OCI-LY3 (cell line): ENCODE data around the gene ADAM10.
"Not testable (repeated sequence)": the region's sequence is repeated elsewhere in the genome, so short reads cannot be mapped to it uniquely, and the experiment has no call there.

Experiments
- H2AFZ ChIP-seq: fragments of 200-600, 300-600 bp; shearing (Covaris generic); 2 replicates; pipeline ENCODE4 v1.6.0; 2014; ENCODE audit warnings: antibody characterized with exemption, low read depth, low read length
- H3K27ac ChIP-seq: fragments of 200-600, 300-600 bp; sonication (generic); 2 replicates; pipeline ENCODE4 v1.5.1; 2014; ENCODE audit warnings: mild to moderate bottlenecking, low read length, moderate library complexity, mixed read lengths
- H3K27me3 ChIP-seq: fragments of 200-600, 300-600 bp; sonication (generic); 2 replicates; pipeline ENCODE4 v1.6.1; 2014; ENCODE audit warnings: low read depth, low read length, mixed read lengths
- H3K36me3 ChIP-seq: fragments of 200-600, 300-600 bp; sonication (generic); replicated peaks from 2 replicates; pipeline ENCODE3; 2014; ENCODE audit warnings: low read depth, low read length, mixed read lengths
- H3K4me1 ChIP-seq: fragments of 300-600, 200-600 bp; sonication (generic); 2 replicates; pipeline ENCODE4 v1.6.1; 2014; ENCODE audit warnings: low read length, mixed read lengths
- H3K4me2 ChIP-seq: fragments of 200-600, 300-600 bp; sonication (generic); 2 replicates; pipeline ENCODE4 v1.6.1; 2014; ENCODE audit warnings: low read length, mixed read lengths
- H3K4me3 ChIP-seq: fragments of 300-600, 200-600 bp; sonication (generic); 2 replicates; pipeline ENCODE4 v1.5.1; 2014; ENCODE audit warnings: antibody characterized with exemption, mild to moderate bottlenecking, low read length, moderate library complexity
- H3K79me2 ChIP-seq: fragments of 300-600, 200-600 bp; shearing (Covaris generic); 2 replicates; pipeline ENCODE4 v1.6.1; 2014; ENCODE audit warnings: mild to moderate bottlenecking, low read length, mixed read lengths
- H3K9ac ChIP-seq: fragments of 300-600, 200-600 bp; shearing (Covaris generic); 2 replicates; pipeline ENCODE4 v1.6.0; 2014; ENCODE audit warnings: mild to moderate bottlenecking, low read length, moderate library complexity
- H3K9me3 ChIP-seq: fragments of 200-600, 300-600 bp; shearing (Covaris generic); 2 replicates; pipeline ENCODE4 v1.6.1; 2014; ENCODE audit warnings: low read length, mixed read lengths; ENCODE audit not compliant: insufficient read depth
- H4K20me1 ChIP-seq: fragments of 200-600, 300-600 bp; sonication (generic); 2 replicates; pipeline ENCODE4 v1.6.1; 2016; ENCODE audit warnings: low read length, mixed read lengths; ENCODE audit not compliant: insufficient read depth
- CTCF ChIP-seq: fragments of 200-600, 300-600 bp; sonication (generic); IDR thresholded peaks from 2 replicates; pipeline ENCODE4 v1.5.1; 2014; ENCODE audit warnings: antibody characterized with exemption, low read length, low read depth
- EZH2phosphoT487 ChIP-seq: fragments of 200-600 bp; shearing (Covaris generic); IDR thresholded peaks from 2 replicates; pipeline ENCODE4 v1.6.1; 2018; ENCODE audit warnings: antibody characterized with exemption, mixed run types, low read depth

The ADAM10 gene

DNA sequence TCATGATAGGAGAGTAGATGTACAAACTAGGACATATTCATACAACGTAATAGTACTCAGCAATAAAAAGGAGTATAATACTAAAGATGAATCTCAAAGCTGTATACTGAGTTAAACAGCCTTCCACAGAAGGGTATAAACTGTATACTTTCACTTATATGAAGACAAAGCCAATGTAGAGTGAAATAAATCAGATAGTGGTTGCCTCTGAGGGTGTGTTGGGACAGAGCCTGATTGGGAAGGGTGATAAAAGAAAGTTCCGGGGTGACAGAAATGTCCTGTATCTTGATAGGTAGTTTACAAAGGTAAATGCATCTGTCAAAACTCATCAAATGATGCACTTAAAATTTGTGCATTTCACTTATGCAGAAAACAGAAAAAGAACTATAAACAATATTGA is 122.5 kb downstream of the ADAM10 start:
- no peak overlapping the region for H3K4me3 ChIP-seq
- no peak overlapping the region for H2AFZ ChIP-seq
- H3K4me2 ChIP-seq = no peak overlapping the region
- H3K27me3 ChIP-seq = no peaks in the 10 kb centered on the region
- no peaks in the 10 kb centered on the region for H3K79me2 ChIP-seq
- H3K4me1 ChIP-seq = peaks cover 8% of the 10 kb centered on the region
- no peaks in the 10 kb centered on the region for H4K20me1 ChIP-seq
- peaks cover 18% of the 10 kb centered on the region for H3K36me3 ChIP-seq
- H3K27ac ChIP-seq = no peak overlapping the region
- H3K9ac ChIP-seq = no peak overlapping the region
- TF ChIP-seq EZH2phosphoT487 = no peak
- no peak for TF ChIP-seq CTCF
- H3K9me3 ChIP-seq = no peaks in the 10 kb centered on the region

GRCh38 chr15:58626378-58626777 is 123.1 kb downstream of the ADAM10 start:
- H3K27me3 ChIP-seq = no peaks in the 10 kb centered on the region
- no peak overlapping the region for H3K9ac ChIP-seq
- H3K36me3 ChIP-seq = peaks cover 16% of the 10 kb centered on the region
- no peak overlapping the region for H3K27ac ChIP-seq
- peaks cover 8% of the 10 kb centered on the region for H3K4me1 ChIP-seq
- H3K79me2 ChIP-seq = no peaks in the 10 kb centered on the region
- H3K9me3 ChIP-seq = no peaks in the 10 kb centered on the region
- no peaks in the 10 kb centered on the region for H4K20me1 ChIP-seq
- TF ChIP-seq CTCF (no peak), EZH2phosphoT487 (no peak)
- H3K4me2 ChIP-seq = no peak overlapping the region
- no peak overlapping the region for H2AFZ ChIP-seq
- H3K4me3 ChIP-seq = no peak overlapping the region

GRCh38 chr15:58622877-58623276 is 126.6 kb downstream of the ADAM10 start:
- no peak overlapping the region for H3K9ac ChIP-seq
- peaks cover 24% of the 10 kb centered on the region for H3K36me3 ChIP-seq
- H3K9me3 ChIP-seq = no peaks in the 10 kb centered on the region
- no peak overlapping the region for H3K27ac ChIP-seq
- no peak overlapping the region for H2AFZ ChIP-seq
- no peaks in the 10 kb centered on the region for H3K4me1 ChIP-seq
- no peak overlapping the region for H3K4me3 ChIP-seq
- no peak overlapping the region for H3K4me2 ChIP-seq
- H4K20me1 ChIP-seq = no peaks in the 10 kb centered on the region
- H3K79me2 ChIP-seq = no peaks in the 10 kb centered on the region
- no peaks in the 10 kb centered on the region for H3K27me3 ChIP-seq
- TF ChIP-seq CTCF (no peak), EZH2phosphoT487 (no peak)

DNA sequence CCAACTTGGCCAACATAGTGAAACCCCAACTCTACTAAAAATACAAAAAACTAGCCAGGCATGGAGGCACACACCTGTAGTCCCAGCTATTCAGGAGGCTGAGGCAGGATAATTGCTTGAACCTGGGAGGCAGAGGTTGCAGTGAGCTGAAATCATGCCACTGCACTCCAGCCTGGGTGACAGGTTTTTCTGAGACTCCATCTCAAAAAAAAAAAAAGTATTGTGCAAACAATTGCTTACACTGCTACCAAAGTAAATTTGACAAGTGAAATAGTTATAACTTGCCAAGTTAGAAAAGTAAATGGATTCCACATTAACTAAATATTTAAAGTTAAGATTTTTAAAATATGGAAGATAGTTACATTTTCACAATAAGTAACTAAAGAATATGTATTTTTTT is 129.2 kb downstream of the ADAM10 start:
- H3K36me3 ChIP-seq, H3K4me2 ChIP-seq, H3K9ac ChIP-seq, H3K27ac ChIP-seq, H3K9me3 ChIP-seq, H4K20me1 ChIP-seq, H3K4me1 ChIP-seq, H2AFZ ChIP-seq, H3K79me2 ChIP-seq, H3K27me3 ChIP-seq, H3K4me3 ChIP-seq: not testable (repeated sequence)

DNA sequence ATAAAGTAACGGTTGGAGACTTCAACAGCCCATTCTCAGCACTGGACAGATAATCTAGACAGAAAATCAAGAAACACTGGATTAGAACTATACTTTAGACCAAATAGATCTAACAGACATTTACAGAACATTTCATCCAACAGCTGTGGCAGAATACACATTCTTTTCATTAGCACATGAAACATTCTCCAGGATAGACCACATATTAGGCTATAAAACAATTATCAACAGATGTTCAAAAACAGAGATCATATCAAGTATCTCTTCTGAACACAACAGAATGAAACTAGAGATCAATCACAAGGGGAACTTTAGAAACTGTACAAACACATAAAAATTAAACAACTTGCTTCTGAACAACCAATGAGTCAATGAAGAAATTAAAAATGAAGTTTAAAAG is 133.3 kb downstream of the ADAM10 start:
- H4K20me1 ChIP-seq = peaks cover 9% of the 10 kb centered on the region; the same call in 1 of the 2 replicates
- no peak overlapping the region for H3K4me2 ChIP-seq
- peaks cover 13% of the 10 kb centered on the region for H3K79me2 ChIP-seq
- H3K36me3 ChIP-seq = peaks cover 22% of the 10 kb centered on the region
- H3K9me3 ChIP-seq = peaks cover 6% of the 10 kb centered on the region; the same call in 1 of the 2 replicates
- peaks cover 33% of the 10 kb centered on the region for H3K4me1 ChIP-seq
- no peak for TF ChIP-seq CTCF
- TF ChIP-seq EZH2phosphoT487 = no peak
- no peak overlapping the region for H3K4me3 ChIP-seq
- H3K27me3 ChIP-seq = no peaks in the 10 kb centered on the region
- no peak overlapping the region for H3K9ac ChIP-seq
- no peak overlapping the region for H3K27ac ChIP-seq
- H2AFZ ChIP-seq = no peak overlapping the region
